NCI-H2081 treated with DMSO at 0.1 percent for 48 hours (cell line): ENCODE data around the gene LTB.
"Not testable (repeated sequence)": the region's sequence is repeated elsewhere in the genome, so short reads cannot be mapped to it uniquely, and the experiment has no call there.

ENCODE experiments used
- DNase-seq: peaks from one replicate; lab custom pipeline; 2025; lab: John Stamatoyannopoulos, UW

LTB gene

GRCh38 chr6:31551371-31551770, 30.9 kb downstream of the LTB start:
- not testable (repeated sequence) for DNase-seq

GRCh38 chr6:31548544-31548873, 33.7 kb downstream of the LTB start:
- DNase-seq, result no peak

- DNase-seq, result no peak
Observed at GRCh38 chr6:31547727-31548543, 34.3 kb downstream of the LTB start.

- DNase-seq, result peak; percentile 87
Observed at GRCh38 chr6:31546958-31547726, 35.1 kb downstream of the LTB start, which contains the start of gene NFKBIL1. TSS of gene NFKBIL1 (plus strand) at chr6:31547608. CDS start at chr6:31547695, 87 bp downstream.

GRCh38 chr6:31546339-31546957, 35.8 kb downstream of the LTB start, which contains the start of gene ATP6V1G2:
TSS of gene ATP6V1G2 (minus strand) at chr6:31546608. CDS start at chr6:31546559, 49 bp downstream.
- DNase-seq, result peak; percentile 80

GRCh38 chr6:31545291-31545690, 36.9 kb downstream of the LTB start:
- DNase-seq, result no peak

GRCh38 chr6:31544676-31545075, 37.5 kb downstream of the LTB start:
- DNase-seq, result no peak

- DNase-seq, result no peak
Observed at GRCh38 chr6:31543639-31544038, 38.6 kb downstream of the LTB start.

GRCh38 chr6:31541658-31542521, 40.3 kb downstream of the LTB start, which contains the start of gene DDX39B:
TSS of gene DDX39B (minus strand) at chr6:31542003. CDS start at chr6:31540532, 1,471 bp downstream.
- peak; percentile 88 for DNase-seq

- DNase-seq, result no peak
Observed at GRCh38 chr6:31541059-31541657, 41.1 kb downstream of the LTB start.

GRCh38 chr6:31540640-31541039, 41.6 kb downstream of the LTB start:
- no peak for DNase-seq

GRCh38 chr6:31538805-31539400, 43.3 kb downstream of the LTB start:
- no peak for DNase-seq

GRCh38 chr6:31535538-31536324, 46.5 kb downstream of the LTB start:
- no peak for DNase-seq

GRCh38 chr6:31534521-31535040, 47.6 kb downstream of the LTB start:
- DNase-seq, result no peak

GRCh38 chr6:31534011-31534410, 48.2 kb downstream of the LTB start:
- no peak for DNase-seq

- DNase-seq, result no peak
Observed at GRCh38 chr6:31533455-31533841, 48.8 kb downstream of the LTB start.

- no peak for DNase-seq
Observed at GRCh38 chr6:31532644-31533454, 49.4 kb downstream of the LTB start.

- no peak for DNase-seq
Observed at GRCh38 chr6:31531771-31532643, 50.2 kb downstream of the LTB start.
